Measurements from ENCODE around the gene RALGPS1.

DNA sequence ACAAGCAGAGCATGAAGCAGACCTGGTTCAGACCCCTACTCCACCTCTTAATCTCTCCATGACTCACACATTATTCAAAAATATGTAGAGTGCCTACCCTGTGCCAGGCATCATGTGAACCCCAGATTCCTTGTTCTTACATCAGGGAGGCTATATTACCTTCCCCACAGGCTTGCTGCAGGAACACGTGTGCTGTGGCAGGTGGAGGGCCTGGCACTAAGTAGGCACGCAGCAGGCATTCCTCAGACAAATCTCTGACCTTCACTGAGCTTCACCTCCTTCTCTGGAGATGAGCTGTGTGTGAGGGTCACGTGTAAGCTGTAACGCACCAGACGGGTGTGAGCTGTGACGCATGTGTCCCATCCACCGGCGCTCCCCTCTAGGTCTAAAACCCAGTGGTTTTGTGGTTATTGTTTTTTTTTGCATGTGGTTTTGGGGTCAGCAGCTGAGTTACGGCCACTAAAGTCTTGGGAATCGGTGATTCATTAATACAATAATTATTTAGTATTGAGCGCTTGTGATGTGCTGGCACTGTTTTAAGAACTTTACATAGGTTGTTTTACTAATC, 177.5 kb downstream of the RALGPS1 start:
- TF ChIP-seq, protein P1, sequence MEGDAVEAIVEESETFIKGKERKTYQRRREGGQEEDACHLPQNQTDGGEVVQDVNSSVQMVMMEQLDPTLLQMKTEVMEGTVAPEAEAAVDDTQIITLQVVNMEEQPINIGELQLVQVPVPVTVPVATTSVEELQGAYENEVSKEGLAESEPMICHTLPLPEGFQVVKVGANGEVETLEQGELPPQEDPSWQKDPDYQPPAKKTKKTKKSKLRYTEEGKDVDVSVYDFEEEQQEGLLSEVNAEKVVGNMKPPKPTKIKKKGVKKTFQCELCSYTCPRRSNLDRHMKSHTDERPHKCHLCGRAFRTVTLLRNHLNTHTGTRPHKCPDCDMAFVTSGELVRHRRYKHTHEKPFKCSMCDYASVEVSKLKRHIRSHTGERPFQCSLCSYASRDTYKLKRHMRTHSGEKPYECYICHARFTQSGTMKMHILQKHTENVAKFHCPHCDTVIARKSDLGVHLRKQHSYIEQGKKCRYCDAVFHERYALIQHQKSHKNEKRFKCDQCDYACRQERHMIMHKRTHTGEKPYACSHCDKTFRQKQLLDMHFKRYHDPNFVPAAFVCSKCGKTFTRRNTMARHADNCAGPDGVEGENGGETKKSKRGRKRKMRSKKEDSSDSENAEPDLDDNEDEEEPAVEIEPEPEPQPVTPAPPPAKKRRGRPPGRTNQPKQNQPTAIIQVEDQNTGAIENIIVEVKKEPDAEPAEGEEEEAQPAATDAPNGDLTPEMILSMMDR (IDR thresholded peaks at IDR 0.05; ENCODE audit: low read depth, low read length) = no peak
- no peak for TF ChIP-seq POLR2A (IDR thresholded peaks at IDR 0.05; ENCODE audit: extremely low read depth, insufficient read length)
- TF ChIP-seq, protein P2, sequence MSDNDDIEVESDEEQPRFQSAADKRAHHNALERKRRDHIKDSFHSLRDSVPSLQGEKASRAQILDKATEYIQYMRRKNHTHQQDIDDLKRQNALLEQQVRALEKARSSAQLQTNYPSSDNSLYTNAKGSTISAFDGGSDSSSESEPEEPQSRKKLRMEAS (IDR thresholded peaks at IDR 0.05; ENCODE audit: low read depth, low read length) = no peak
